SK-N-MC (cell line): ENCODE results near the gene ADAD2.

Source experiments
- EZH2 ChIP-seq: fragments of 200-600 bp; sonication (generic); IDR thresholded peaks from one replicate; pipeline ENCODE4 v1.6.1; 2017; ENCODE audit warnings: antibody characterized with exemption
- FOXP2 ChIP-seq: optimal IDR thresholded peaks from 2 replicates; pipeline ENCODE3; 2011; ENCODE audit warnings: mild to moderate bottlenecking, moderate library complexity; ENCODE audit not compliant: insufficient read depth; ENCODE audit errors: extremely low read length, control extremely low read depth
- POLR2AphosphoS5 ChIP-seq: IDR thresholded peaks from 2 replicates; pipeline ENCODE4 v1.6.1; 2012; ENCODE audit warnings: mild to moderate bottlenecking, low read depth, low read length, borderline replicate concordance

GRCh38 chr16:84239141-84239769, 48.3 kb downstream of the ADAD2 start:
- TF ChIP-seq EZH2: no peak
- TF ChIP-seq POLR2AphosphoS5: no peak
- no peak for TF ChIP-seq FOXP2
